Neural cell (in vitro differentiated cells): Measurements from ENCODE around the gene CDH4. TPM values are rescaled to one million over a fixed set of nuclear protein-coding genes. Genes with fewer than 3 reads are reported as not detected.

Source experiments
- H2AFZ ChIP-seq: fragments of 200-600, 300-800 bp; sonication (generic), shearing (Covaris generic); 2 replicates; pipeline ENCODE4 v1.6.0; 2014; ENCODE audit warnings: low read depth, mild to moderate bottlenecking, antibody characterized with exemption, low read length, moderate library complexity
- H3F3A ChIP-seq: fragments of 200-600 bp; shearing (Covaris generic); 2 replicates; pipeline ENCODE4 v1.6.1; 2016; ENCODE audit warnings: mild to moderate bottlenecking, moderate library complexity, mixed read lengths, antibody characterized with exemption, low read length; ENCODE audit not compliant: insufficient read depth, poor library complexity, severe bottlenecking
- H3K27ac ChIP-seq: fragments of 200-600, 300-800 bp; sonication (generic), shearing (Covaris generic); 2 replicates; pipeline ENCODE4 v1.5.1; 2014; ENCODE audit warnings: mild to moderate bottlenecking, low read length, moderate library complexity
- H3K27me3 ChIP-seq: fragments of 300-800, 200-600 bp; sonication (generic), shearing (Covaris generic); 2 replicates; pipeline ENCODE4 v1.6.0; 2014; ENCODE audit warnings: mild to moderate bottlenecking, low read depth, low read length, moderate library complexity; ENCODE audit not compliant: insufficient read depth
- H3K36me3 ChIP-seq: fragments of 300-800, 200-600 bp; sonication (generic), shearing (Covaris generic); 2 replicates; pipeline ENCODE4 v1.5.1; 2014; ENCODE audit warnings: mild to moderate bottlenecking, antibody characterized with exemption, low read length, moderate library complexity; ENCODE audit not compliant: insufficient read depth
- H3K4me2 ChIP-seq: fragments of 300-800, 200-600 bp; sonication (generic), shearing (Covaris generic); 2 replicates; pipeline ENCODE4 v1.6.0; 2014; ENCODE audit warnings: mild to moderate bottlenecking, low read length
- H3K4me3 ChIP-seq: fragments of 300-800, 200-600 bp; sonication (generic), shearing (Covaris generic); 2 replicates; pipeline ENCODE4 v1.5.1; 2014; ENCODE audit warnings: mild to moderate bottlenecking, low read length, moderate library complexity
- H3K79me2 ChIP-seq: fragments of 200-600 bp; shearing (Covaris generic); replicated peaks from 2 replicates; pipeline ENCODE4 v1.6.0; 2014; ENCODE audit warnings: mild to moderate bottlenecking, low read length, moderate library complexity; ENCODE audit not compliant: insufficient read depth
- H3K9ac ChIP-seq: fragments of 300-800, 200-600 bp; sonication (generic), shearing (Covaris generic); 2 replicates; pipeline ENCODE4 v1.6.1; 2016; ENCODE audit warnings: mild to moderate bottlenecking, low read length, mixed read lengths
- H3K9me2 ChIP-seq: fragments of 200-600 bp; shearing (Covaris generic); 2 replicates; pipeline ENCODE4 v1.6.1; 2016; ENCODE audit warnings: mild to moderate bottlenecking, low read length, mixed read lengths; ENCODE audit not compliant: insufficient read depth
- H3K9me3 ChIP-seq: fragments of 200-600, 300-800 bp; sonication (generic), shearing (Covaris generic); 2 replicates; pipeline ENCODE4 v1.6.1; 2016; ENCODE audit warnings: mild to moderate bottlenecking, mixed run types, low read length, moderate library complexity, mixed read lengths
- H4K20me1 ChIP-seq: fragments of 200-600 bp; shearing (Covaris generic); 2 replicates; pipeline ENCODE4 v1.6.1; 2016; ENCODE audit warnings: mild to moderate bottlenecking, mixed run types; ENCODE audit not compliant: insufficient read depth
- CTCF ChIP-seq: fragments of 450-650 bp; IDR thresholded peaks from 2 replicates; pipeline ENCODE4 v1.5.1; 2014; ENCODE audit warnings: antibody characterized with exemption, mild to moderate bottlenecking, moderate library complexity; ENCODE audit not compliant: poor library complexity, severe bottlenecking
- MXI1 ChIP-seq: fragments of 450-650 bp; conservative IDR thresholded peaks from 2 replicates; pipeline ENCODE4 v1.6.1; 2014; ENCODE audit warnings: antibody characterized with exemption, mild to moderate bottlenecking; ENCODE audit not compliant: poor library complexity, severe bottlenecking
- POLR2AphosphoS5 ChIP-seq: IDR thresholded peaks from 2 replicates; pipeline ENCODE4 v1.6.1; 2012
- REST ChIP-seq: IDR thresholded peaks from 2 replicates; pipeline ENCODE4 v1.6.1; 2012; ENCODE audit warnings: borderline replicate concordance
- SMC3 ChIP-seq: fragments of 450-650 bp; conservative IDR thresholded peaks from 2 replicates; pipeline ENCODE4 v1.6.1; 2014; ENCODE audit warnings: antibody characterized with exemption, mild to moderate bottlenecking, moderate library complexity; ENCODE audit not compliant: poor library complexity
- TAF1 ChIP-seq: IDR thresholded peaks from 2 replicates; pipeline ENCODE4 v1.6.1; 2012; ENCODE audit warnings: low read depth
- polyA plus RNA-seq: library from polyadenylated mRNA; depleted of rRNA; stranded (reverse); fragments of >200 nt; gene quantifications from 2 replicates; pipeline ENCODE4 v1.2.3, GENCODE V29; 2014

The CDH4 gene
- polyA plus RNA-seq, 1 donor from 2014 or later, result 24.6 TPM

DNA sequence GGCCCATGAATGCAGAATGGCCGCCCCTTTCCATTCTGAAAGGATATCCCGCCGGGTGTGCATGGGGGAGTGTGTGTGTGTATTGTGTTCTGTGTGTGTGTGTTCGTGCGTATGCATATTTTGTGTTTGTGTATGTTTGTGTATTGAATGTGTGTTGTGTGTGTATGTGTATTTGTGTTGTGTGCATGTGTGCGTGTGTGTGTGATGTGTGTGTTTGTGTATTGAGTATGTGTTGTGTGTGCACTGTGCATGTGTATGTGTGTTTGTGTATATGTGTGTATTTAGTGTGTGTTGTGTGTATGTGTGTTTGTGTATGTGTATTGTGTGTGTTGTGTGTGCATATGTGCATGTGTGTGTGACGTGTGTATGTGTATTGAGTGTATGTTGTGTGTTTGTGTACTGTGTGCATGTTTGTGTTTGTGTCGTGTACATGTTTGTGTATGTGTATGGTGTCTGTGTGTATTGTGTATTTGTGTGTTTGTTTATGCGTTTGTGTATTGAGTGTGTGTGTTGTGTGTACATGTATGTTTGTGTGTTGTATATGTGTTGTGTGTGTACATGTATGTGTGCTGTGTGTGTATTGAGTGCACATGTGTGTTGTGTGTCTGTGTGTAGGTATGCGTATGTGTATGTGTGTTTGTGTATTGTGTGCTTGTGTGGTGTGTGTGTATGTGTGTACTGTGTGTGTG lies 587.3 kb downstream of the CDH4 start:
- H2AFZ ChIP-seq, result no peak overlapping the region
- no peak overlapping the region for H3K9ac ChIP-seq
- H3K9me3 ChIP-seq, result no peaks in the 10 kb centered on the region
- no peaks in the 10 kb centered on the region for H3K79me2 ChIP-seq
- H3K27me3 ChIP-seq, result no peaks in the 10 kb centered on the region
- H3K4me3 ChIP-seq, result no peak overlapping the region
- H3K27ac ChIP-seq, result no peak overlapping the region
- H3K4me2 ChIP-seq, result no peak overlapping the region
- no peak for TF ChIP-seq CTCF
- TF ChIP-seq REST, result no peak
- no peak for TF ChIP-seq POLR2AphosphoS5
- no peak for TF ChIP-seq TAF1
- H3F3A ChIP-seq, result no peaks in the 10 kb centered on the region
- no peaks in the 10 kb centered on the region for H3K9me2 ChIP-seq
- H3K36me3 ChIP-seq, result no peaks in the 10 kb centered on the region
- no peaks in the 10 kb centered on the region for H4K20me1 ChIP-seq

DNA sequence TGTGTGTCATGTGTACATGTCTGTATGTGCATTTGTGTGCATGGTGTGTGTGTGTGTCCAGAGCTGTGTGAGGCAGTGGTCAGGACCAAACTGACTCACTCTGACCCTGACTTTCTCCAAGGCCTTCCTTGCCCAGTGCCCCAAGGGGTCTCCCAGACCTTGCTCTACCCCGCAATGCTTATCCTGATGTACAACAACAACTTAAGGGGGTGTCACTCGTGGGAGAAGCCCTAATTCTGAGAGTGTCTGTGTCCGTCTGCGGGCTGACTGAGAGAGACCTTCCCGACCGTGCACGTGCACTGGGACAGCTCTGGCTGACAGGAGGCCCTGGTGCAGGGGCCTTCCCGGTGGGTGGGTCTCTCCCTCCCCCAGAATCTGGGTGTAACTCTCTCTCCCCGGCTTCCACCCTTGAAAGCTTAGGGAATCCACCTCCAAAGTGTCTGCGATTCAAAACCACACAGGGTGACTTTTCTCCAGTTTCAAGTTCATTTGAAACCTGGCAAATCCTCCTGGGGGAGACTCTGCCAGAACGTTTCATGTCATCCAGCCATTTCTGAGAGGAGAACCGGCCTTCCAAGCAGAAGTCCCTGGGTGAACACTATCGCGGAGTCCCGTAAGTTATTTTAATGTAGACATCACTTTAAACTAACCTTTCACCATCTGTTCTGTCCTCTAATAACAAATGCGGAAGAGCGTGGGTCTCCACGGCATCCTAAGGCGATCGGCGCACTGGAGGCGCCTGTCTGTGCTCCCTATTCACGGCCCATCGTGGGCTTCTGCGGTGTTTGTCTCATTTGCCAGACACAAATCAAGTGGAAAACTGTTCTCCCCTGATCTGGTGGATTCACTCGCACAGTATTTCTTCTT lies 588.1 kb downstream of the CDH4 start:
- H4K20me1 ChIP-seq, result no peaks in the 10 kb centered on the region
- no peak overlapping the region for H3K4me3 ChIP-seq
- no peaks in the 10 kb centered on the region for H3K79me2 ChIP-seq
- no peaks in the 10 kb centered on the region for H3K27me3 ChIP-seq
- no peaks in the 10 kb centered on the region for H3K36me3 ChIP-seq
- no peaks in the 10 kb centered on the region for H3F3A ChIP-seq
- no peaks in the 10 kb centered on the region for H3K9me3 ChIP-seq
- TF ChIP-seq SMC3 (no peak), MXI1 (no peak), POLR2AphosphoS5 (no peak)
- no peak overlapping the region for H3K27ac ChIP-seq
- no peaks in the 10 kb centered on the region for H3K9me2 ChIP-seq
- H3K4me2 ChIP-seq, result no peak overlapping the region
- no peak overlapping the region for H2AFZ ChIP-seq
- H3K9ac ChIP-seq, result no peak overlapping the region
